GM23338 (cell line): ENCODE results near the gene PCDH1. TPM values are rescaled to one million over a fixed set of nuclear protein-coding genes. Genes with fewer than 3 reads are reported as not detected.
A peak's percentile ranks its signal among the peaks of the same experiment; 100 is the strongest.

Experiments used
- ATAC-seq: fragments of 200-7000 bp; cut with Tn5 transposase; 3 replicates; pipeline ENCODE4 v1.9.1; 2020
- DNase-seq: peaks from one replicate; pipeline ENCODE4 v3.0.0-alpha.2; 2015; ENCODE audit warnings: low spot score
- H2AFZ ChIP-seq: fragments of 200-600 bp; sonication (generic); 2 replicates; pipeline ENCODE4 v1.8.0; 2016; ENCODE audit warnings: antibody characterized with exemption, mild to moderate bottlenecking, moderate library complexity
- H3F3A ChIP-seq: fragments of 200-600 bp; sonication (generic); replicated peaks from 2 replicates; pipeline ENCODE4 v1.8.0; 2017; ENCODE audit warnings: antibody characterized with exemption, mixed run types, low read depth
- H3K27ac ChIP-seq: fragments of 200-600 bp; sonication (generic); 2 replicates; pipeline ENCODE4 v1.6.1; 2016; ENCODE audit warnings: low read depth
- H3K27me3 ChIP-seq: fragments of 200-600 bp; sonication (generic); 2 replicates; pipeline ENCODE4 v1.8.0; 2016; ENCODE audit warnings: mild to moderate bottlenecking, mixed run types, moderate library complexity; ENCODE audit not compliant: insufficient read depth
- H3K36me3 ChIP-seq: fragments of 200-600 bp; sonication (generic); 2 replicates; pipeline ENCODE4 v1.8.0; 2016; ENCODE audit warnings: mild to moderate bottlenecking; ENCODE audit not compliant: insufficient read depth
- H3K4me1 ChIP-seq: fragments of 200-600 bp; sonication (generic); 2 replicates; pipeline ENCODE4 v1.8.0; 2016; ENCODE audit warnings: mild to moderate bottlenecking, moderate library complexity; ENCODE audit not compliant: insufficient read depth
- H3K4me2 ChIP-seq: fragments of 200-600 bp; sonication (generic); 2 replicates; pipeline ENCODE4 v1.7.1; 2017; ENCODE audit warnings: mixed run types
- H3K4me3 ChIP-seq: fragments of 200-600 bp; sonication (generic); 2 replicates; pipeline ENCODE4 v1.6.1; 2016; ENCODE audit warnings: mixed run types
- H3K79me2 ChIP-seq: fragments of 200-600 bp; sonication (generic); replicated peaks from 2 replicates; pipeline ENCODE4 v1.8.0; 2017; ENCODE audit warnings: mild to moderate bottlenecking; ENCODE audit not compliant: insufficient read depth
- H3K9me2 ChIP-seq: fragments of 200-600 bp; sonication (generic); 2 replicates; pipeline ENCODE4 v1.8.0; 2017; ENCODE audit not compliant: insufficient read depth
- H4K20me1 ChIP-seq: fragments of 200-600 bp; sonication (generic); replicated peaks from 2 replicates; pipeline ENCODE4 v1.8.0; 2017; ENCODE audit warnings: mild to moderate bottlenecking; ENCODE audit not compliant: insufficient read depth
- H3K27ac Mint-ChIP-seq: 2 replicates; pipeline ENCODE4 v1.8.0; 2020; ENCODE audit warnings: inconsistent platforms, mild to moderate bottlenecking, moderate library complexity, mixed read lengths
- H3K27me3 Mint-ChIP-seq: 3 replicates; pipeline ENCODE4 v1.8.0; 2022; ENCODE audit warnings: low read depth, mild to moderate bottlenecking, moderate library complexity, mixed read lengths, inconsistent platforms; ENCODE audit not compliant: insufficient read depth, poor library complexity
- H3K36me3 Mint-ChIP-seq: 3 replicates; pipeline ENCODE4 v1.8.0; 2021; ENCODE audit warnings: low read depth, mild to moderate bottlenecking, inconsistent platforms, moderate library complexity, mixed read lengths
- H3K4me1 Mint-ChIP-seq: 3 replicates; pipeline ENCODE4 v1.8.0; 2020; ENCODE audit warnings: mild to moderate bottlenecking, inconsistent platforms, mixed read lengths
- H3K4me3 Mint-ChIP-seq: 3 replicates; pipeline ENCODE4 v1.8.0; 2021; ENCODE audit warnings: moderate library complexity, mild to moderate bottlenecking, inconsistent platforms, mixed read lengths
- H3K9me3 Mint-ChIP-seq: 3 replicates; pipeline ENCODE4 v1.8.0; 2020; ENCODE audit warnings: moderate library complexity, mild to moderate bottlenecking, inconsistent platforms, mixed read lengths
- CTCF ChIP-seq, 2 experiments: fragments of 200-600 bp in 1 of 2; sonication (generic) in 1 of 2; conservative IDR thresholded peaks; 2 replicates each; pipeline versions ENCODE4 v1.5.1 to v1.6.1; 2016 to 2017; ENCODE audit warnings: antibody characterized with exemption in 2 of 2, low read depth in 2 of 2, mild to moderate bottlenecking in 2 of 2, moderate library complexity in 1 of 2
- EZH2 ChIP-seq: fragments of 200-600 bp; sonication (generic); IDR thresholded peaks from one replicate; pipeline ENCODE4 v1.8.0; 2017; ENCODE audit warnings: antibody characterized with exemption, mild to moderate bottlenecking, low read depth; ENCODE audit not compliant: unreplicated experiment
- EZH2phosphoT487 ChIP-seq: fragments of 200-600 bp; sonication (generic); IDR thresholded peaks from one replicate; pipeline ENCODE4 v1.8.1; 2018; ENCODE audit warnings: antibody characterized with exemption; ENCODE audit not compliant: unreplicated experiment
- POLR2AphosphoS5 ChIP-seq: IDR thresholded peaks from 2 replicates; pipeline ENCODE4 v1.6.1; 2016; ENCODE audit warnings: antibody characterized with exemption, low read depth
- polyA plus RNA-seq: library from polyadenylated mRNA; unstranded; fragments of >200 nt; fragmentation: Nextera tagmentation; extraction: Ambion mirVana; gene quantifications from 2 replicates; pipeline ENCODE4 v1.2.1, GENCODE V29; 2016
- total RNA-seq: library from RNA; depleted of rRNA; stranded (reverse); fragments of >200 nt; shearing (Covaris generic); gene quantifications from 2 replicates; pipeline ENCODE4 v1.2.3, GENCODE V29; 2014; rRNA removed
- TF ChIP-seq, protein P1 (sequence below): IDR thresholded peaks from one replicate; pipeline ENCODE4 v1.6.1; 2018; ENCODE audit warnings: antibody characterized with exemption; ENCODE audit not compliant: unreplicated experiment

PCDH1 gene
- total and polyA plus RNA-seq, 2 experiments from 2014 or later = 26.2 to 183 TPM

GRCh38 chr5:141805874-141806595 lies 72.2 kb downstream of the PCDH1 start (continued):
- TF ChIP-seq, protein P1, sequence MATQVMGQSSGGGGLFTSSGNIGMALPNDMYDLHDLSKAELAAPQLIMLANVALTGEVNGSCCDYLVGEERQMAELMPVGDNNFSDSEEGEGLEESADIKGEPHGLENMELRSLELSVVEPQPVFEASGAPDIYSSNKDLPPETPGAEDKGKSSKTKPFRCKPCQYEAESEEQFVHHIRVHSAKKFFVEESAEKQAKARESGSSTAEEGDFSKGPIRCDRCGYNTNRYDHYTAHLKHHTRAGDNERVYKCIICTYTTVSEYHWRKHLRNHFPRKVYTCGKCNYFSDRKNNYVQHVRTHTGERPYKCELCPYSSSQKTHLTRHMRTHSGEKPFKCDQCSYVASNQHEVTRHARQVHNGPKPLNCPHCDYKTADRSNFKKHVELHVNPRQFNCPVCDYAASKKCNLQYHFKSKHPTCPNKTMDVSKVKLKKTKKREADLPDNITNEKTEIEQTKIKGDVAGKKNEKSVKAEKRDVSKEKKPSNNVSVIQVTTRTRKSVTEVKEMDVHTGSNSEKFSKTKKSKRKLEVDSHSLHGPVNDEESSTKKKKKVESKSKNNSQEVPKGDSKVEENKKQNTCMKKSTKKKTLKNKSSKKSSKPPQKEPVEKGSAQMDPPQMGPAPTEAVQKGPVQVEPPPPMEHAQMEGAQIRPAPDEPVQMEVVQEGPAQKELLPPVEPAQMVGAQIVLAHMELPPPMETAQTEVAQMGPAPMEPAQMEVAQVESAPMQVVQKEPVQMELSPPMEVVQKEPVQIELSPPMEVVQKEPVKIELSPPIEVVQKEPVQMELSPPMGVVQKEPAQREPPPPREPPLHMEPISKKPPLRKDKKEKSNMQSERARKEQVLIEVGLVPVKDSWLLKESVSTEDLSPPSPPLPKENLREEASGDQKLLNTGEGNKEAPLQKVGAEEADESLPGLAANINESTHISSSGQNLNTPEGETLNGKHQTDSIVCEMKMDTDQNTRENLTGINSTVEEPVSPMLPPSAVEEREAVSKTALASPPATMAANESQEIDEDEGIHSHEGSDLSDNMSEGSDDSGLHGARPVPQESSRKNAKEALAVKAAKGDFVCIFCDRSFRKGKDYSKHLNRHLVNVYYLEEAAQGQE = no peak
- no peak for TF ChIP-seq CTCF (conservative IDR thresholded peaks at IDR 0.05; ENCODE audit: low read depth in 2 of 2)
- no peak for TF ChIP-seq EZH2

- Histone ChIP-seq H3K4me1 (peaks cover 69% of the 10 kb centered on the region), H3K4me2 (peak overlapping the region; percentile 66; the same call in 1 of the 2 replicates), H3K79me2 (no peaks in the 10 kb centered on the region), H3K27ac (peak overlapping the region; percentile 72; the same call in 1 of the 2 replicates), H3K9me2 (no peaks in the 10 kb centered on the region), H3K4me3 (no peak overlapping the region), H4K20me1 (no peaks in the 10 kb centered on the region), H2AFZ (peak overlapping the region; percentile 87), H3K27me3 (no peaks in the 10 kb centered on the region), H3F3A (0 out of 2 replicates have a peak, but pooled peaks cover 14% of the 10 kb centered on the region), H3K36me3 (no peaks in the 10 kb centered on the region)
- peaks cover 13% of the 10 kb centered on the region for H3K27me3 Mint-ChIP-seq
- H3K4me3 Mint-ChIP-seq = no peak overlapping the region; the same call in 2 of the 3 replicates
- H3K9me3 Mint-ChIP-seq = no peaks in the 10 kb centered on the region
- TF ChIP-seq POLR2AphosphoS5 = no peak
- TF ChIP-seq EZH2phosphoT487 = no peak
- DNase-seq (no peak), ATAC-seq (peak; percentile 43)
- H3K4me1 Mint-ChIP-seq = peaks cover 64% of the 10 kb centered on the region
- H3K27ac Mint-ChIP-seq = peak overlapping the region; percentile 90
- H3K36me3 Mint-ChIP-seq = no peaks in the 10 kb centered on the region
Measured at GRCh38 chr5:141804475-141804874, 73.7 kb downstream of the PCDH1 start.

Other genes with a start within 250 kb of the PCDH1 start
- 74.6 and 90.0 TPM in 2 replicates for gene HDAC3, start 241.6 kb downstream of the PCDH1 start, total RNA-seq
- 59.2 and 59.3 TPM in 2 replicates for gene HDAC3, start 241.6 kb downstream of the PCDH1 start, polyA plus RNA-seq
- gene RELL2, start 241.4 kb downstream of the PCDH1 start, total RNA-seq = 30.6 and 34.6 TPM in 2 replicates
- gene RELL2, start 241.4 kb downstream of the PCDH1 start, polyA plus RNA-seq = 18.6 and 20.4 TPM in 2 replicates
- 28.7 and 46.6 TPM in 2 replicates for gene FCHSD1, start 227.0 kb downstream of the PCDH1 start, total RNA-seq
- gene FCHSD1, start 227.0 kb downstream of the PCDH1 start, polyA plus RNA-seq = 17.9 and 24.7 TPM in 2 replicates
- gene ARAP3, start 196.2 kb downstream of the PCDH1 start, total RNA-seq = 32.8 and 33.2 TPM in 2 replicates
- gene ARAP3, start 196.2 kb downstream of the PCDH1 start, polyA plus RNA-seq = 18.4 and 21.5 TPM in 2 replicates
- 50.0 and 62.2 TPM in 2 replicates for gene DELE1, start 45.5 kb upstream of the PCDH1 start, total RNA-seq
- gene DELE1, start 45.5 kb upstream of the PCDH1 start, polyA plus RNA-seq = 25.6 and 26.9 TPM in 2 replicates
- 0.12 and 0.14 TPM in 2 replicates for gene PCDH12, start 79.8 kb upstream of the PCDH1 start, total RNA-seq
- 0.29 and 0.33 TPM in 2 replicates for gene PCDH12, start 79.8 kb upstream of the PCDH1 start, polyA plus RNA-seq
- gene RNF14, start 90.7 kb upstream of the PCDH1 start, total RNA-seq = 18.1 and 19.0 TPM in 2 replicates
- gene RNF14, start 90.7 kb upstream of the PCDH1 start, polyA plus RNA-seq = 4.5 and 8.9 TPM in 2 replicates
- 117 and 149 TPM in 2 replicates for gene GNPDA1, start 134.6 kb upstream of the PCDH1 start, total RNA-seq
- 47.0 and 47.6 TPM in 2 replicates for gene GNPDA1, start 134.6 kb upstream of the PCDH1 start, polyA plus RNA-seq
- gene NDFIP1, start 230.4 kb upstream of the PCDH1 start, total RNA-seq = 38.1 and 45.0 TPM in 2 replicates
- gene NDFIP1, start 230.4 kb upstream of the PCDH1 start, polyA plus RNA-seq = 21.9 and 24.3 TPM in 2 replicates